ENCODE results near the gene FHIT.
"Not testable (repeated sequence)": the region's sequence is repeated elsewhere in the genome, so short reads cannot be mapped to it uniquely, and the experiment has no call there.

FHIT gene

DNA sequence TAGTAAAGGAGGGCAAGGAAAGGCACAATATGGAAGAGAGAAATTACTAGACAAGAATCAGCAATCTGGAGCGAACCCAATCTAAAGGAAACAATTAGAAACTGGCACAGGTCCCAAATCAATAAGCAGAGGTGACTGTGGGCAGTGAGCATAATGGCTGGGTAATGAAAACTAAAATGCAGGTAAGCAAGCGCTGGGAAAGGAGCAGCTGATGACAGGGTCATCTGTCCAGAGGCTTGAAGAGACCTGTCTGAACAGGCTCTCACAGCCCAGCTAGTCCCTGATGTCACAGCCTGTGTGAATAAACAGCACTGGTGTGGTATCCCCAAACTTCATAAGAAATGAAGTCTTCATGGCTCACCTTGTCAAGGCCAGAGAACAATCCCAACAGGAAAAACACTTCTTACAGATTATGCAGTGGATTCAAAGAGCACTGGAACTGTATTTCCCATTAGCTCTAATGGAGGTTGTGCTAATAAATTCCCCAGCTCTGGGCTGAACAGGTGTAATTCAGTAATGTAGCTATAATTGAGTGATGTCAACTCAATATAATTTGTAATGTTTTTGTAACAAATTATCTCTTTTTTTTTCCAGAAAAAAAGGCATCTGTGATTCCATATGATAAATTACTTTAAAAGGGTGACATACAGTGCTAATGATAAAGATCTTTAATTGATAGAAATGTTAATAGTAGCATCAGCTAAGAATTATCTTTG is 197.3 kb downstream of the FHIT start:
- DNase-seq: no peak

DNA sequence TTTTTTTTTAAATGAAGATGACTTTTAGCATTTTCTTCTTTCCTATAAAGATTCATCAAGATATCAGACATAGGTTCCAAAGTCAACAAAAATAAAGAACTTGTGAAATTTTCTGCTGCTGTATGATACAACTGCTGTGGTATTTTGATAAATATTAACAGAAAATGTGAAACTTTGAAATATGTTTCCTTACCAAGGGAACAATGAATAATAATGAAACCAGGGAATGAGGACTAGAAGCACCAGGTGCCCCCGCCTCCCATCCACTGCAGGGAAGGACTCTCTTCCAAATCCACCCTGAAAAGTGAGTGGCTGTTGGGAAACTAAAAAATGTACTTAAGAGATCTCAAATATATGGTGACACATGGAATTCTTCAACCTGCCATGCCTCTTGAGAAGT is 198.4 kb downstream of the FHIT start:
- DNase-seq: no peak

DNA sequence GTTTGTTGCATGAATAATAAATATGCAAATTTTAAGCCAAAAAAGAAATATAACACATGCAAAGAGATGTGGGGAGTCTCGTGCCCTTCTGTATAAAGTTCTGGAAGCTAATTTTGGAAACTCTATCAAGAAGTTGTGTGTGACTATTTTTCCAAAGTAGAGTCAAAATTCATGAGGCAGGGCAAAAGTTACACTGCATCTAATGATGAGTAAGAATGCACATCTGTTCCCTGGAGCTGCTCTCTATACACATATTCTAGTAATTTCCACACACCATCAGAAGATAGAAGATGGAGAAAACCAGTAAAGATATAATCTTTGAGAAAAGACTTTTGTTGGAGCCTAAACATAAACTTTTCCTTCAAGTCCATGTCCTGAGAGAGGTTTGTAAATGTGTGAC is 199.6 kb downstream of the FHIT start:
- DNase-seq: no peak

DNA sequence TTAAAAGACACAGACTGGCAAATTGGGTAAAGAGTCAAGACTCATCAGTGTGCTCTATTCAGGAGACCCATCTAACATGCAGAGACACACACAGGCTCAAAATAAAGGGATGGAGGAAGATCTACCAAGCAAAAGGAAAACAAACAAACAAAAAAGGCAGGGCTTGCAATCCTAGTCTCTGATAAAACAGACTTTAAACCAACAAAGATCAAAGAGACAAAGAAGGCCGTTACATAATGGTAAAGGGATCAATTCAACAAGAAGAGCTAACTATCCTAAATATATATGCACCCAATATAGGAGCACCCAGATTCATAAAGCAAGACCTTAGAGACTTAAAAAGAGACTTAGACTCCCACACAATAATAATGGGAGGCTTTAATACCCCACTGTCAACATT is 206.1 kb downstream of the FHIT start:
- not testable (repeated sequence) for DNase-seq

DNA sequence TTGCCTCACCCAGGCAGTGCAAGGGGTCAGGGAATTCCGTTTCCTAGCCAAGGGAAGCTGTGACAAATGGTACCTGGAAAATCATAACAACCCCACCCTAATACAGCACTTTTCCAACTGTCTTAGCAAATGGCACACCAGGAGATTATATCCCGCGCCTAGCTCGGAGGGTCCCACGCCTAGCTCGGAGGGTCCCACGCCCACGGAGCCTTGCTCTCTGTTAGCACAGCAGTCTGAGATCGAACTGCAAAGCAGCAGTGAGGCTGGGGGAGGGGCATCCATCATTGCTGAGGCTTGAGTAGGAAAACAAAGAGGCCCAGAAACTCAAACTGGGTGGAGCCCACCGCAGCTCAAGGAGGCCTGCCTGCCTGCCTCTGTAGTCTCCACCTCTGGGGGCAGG is 208.1 kb downstream of the FHIT start:
- DNase-seq: no peak

DNA sequence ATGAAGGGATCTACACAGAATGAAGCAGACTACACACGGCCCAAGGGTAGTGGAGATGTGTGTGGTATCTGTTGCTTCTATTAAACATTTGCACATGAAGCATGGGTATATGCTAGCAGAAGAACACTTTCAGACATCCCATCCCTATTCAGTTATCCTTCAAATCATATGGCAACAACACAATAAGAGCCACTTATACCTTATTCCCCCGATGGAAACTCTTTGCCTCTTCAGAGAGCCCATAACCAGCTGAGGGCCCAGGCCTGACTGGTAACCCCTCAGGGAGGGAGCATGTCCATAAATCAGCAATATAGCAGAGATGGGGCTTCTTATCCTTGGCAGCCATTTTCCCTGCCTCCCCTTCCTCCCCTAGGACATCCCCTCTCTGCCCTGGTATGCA is 210.6 kb downstream of the FHIT start:
- DNase-seq: no peak

DNA sequence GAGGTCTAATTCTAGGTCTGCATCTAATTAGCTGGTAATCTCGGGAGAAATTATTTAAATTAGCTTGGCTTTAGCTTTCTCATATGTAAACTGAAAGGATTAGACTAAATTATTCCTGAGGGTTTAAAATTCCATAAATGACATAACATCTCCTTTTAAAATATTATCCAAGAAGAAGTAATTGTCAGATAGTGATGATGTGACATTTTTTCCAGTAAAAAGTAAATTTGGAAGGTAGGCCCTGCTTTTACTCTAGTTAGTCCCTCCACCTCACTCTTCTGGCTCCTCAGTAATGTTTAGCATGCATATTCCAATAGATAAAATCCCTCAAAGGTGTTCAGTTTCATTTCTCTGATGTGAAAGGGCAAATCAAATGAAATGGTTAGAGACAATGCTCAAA is 215.7 kb downstream of the FHIT start:
- DNase-seq: no peak

DNA sequence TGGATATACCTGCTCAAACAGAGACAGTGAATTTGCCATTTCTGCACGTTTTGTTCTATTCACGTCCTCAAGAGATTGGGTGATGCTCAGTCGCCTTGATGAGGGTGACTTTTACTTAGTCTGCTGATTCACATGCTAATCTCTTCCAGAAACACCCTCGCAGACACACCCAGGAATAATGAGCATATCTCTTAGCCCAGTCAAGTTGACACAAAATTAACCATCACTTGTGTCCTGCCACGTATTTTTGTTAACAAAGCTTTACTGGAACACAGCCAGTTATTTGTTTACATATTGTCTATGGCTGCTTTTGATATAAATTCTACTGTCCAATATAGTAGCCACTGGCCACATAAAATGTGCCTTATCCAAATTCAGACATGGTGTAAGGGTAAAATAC is 218.3 kb downstream of the FHIT start:
- DNase-seq: no peak

DNA sequence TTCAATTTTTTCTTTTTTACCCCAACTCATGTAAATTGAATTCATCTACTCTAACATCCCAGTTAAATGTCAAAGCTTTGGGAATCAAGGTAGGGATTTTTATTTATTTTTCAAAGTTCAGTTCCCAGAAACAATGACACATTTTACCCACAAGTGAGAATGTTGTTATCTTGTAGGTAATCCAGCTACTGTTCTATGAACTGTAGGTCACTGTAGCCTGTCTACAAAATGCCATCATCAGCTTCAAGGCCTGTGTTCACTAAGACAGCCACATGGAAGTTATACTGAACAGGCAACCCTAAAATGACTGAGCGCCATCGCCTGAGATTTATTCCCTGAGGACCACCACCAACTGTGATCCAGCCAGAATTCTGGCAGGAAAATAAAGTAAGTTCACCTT is 219.7 kb downstream of the FHIT start:
- no peak for DNase-seq

DNA sequence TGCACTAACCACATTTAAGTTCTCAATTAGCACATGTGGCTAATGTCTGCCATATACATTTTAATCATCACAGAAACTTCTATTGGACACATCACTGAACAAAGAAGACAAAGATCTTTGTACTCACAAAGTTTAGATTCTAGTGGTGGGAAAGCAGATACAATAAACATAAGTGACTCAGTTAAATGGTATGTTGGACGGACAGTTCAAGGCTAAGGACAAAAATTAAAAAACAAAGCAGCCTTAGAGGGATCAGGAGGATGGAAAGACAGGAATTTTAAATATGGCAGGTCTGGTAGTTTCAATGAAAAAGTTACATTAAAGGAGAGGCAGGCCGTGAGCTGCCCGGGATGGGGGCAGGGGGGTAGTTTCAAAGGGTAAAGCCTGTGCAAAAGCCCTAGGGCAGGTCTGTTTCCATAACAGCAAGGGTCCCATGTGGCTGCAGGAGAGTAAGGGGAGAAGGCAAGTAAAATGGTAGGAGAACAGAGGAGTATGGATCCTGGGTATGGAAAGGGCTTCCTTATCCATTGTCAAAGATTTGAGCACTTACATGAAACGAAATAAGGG is 220.7 kb downstream of the FHIT start:
- DNase-seq: no peak

DNA sequence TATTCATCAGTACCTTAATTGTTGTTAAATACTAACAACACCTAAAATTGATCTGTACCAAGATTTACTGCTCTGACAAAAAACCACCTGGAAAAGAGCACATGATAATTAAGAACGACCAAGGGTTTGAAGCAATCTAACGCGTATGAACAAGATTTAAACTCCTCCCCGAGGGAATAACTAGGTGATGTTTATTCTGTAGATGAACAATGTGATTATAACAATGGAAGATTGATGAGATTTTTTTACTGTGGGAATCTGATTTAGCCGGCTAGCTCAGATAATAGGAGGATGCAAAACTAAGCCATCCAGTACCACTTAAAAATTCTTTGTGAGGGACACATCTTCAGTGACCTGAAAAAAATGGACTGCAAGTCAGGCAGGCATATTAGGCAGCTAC is 222.1 kb downstream of the FHIT start:
- no peak for DNase-seq

DNA sequence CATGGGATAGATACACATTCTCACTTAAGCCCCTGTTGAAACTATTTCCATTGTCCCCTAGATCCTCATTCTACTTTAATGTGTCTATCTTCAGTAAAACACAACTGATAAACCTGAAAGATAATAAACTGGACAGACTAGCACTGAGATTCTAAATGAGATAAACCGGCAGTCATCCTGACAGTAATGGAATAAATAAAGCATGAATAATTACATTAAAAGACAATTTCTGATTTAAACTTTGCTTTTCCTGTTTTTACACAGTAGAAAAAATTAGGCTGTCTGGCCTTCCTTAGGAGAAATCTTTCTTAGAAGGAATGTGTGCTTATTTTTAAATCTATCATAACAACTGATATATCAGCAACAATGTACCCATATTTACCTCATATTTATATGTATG is 232.4 kb downstream of the FHIT start:
- DNase-seq: no peak

DNA sequence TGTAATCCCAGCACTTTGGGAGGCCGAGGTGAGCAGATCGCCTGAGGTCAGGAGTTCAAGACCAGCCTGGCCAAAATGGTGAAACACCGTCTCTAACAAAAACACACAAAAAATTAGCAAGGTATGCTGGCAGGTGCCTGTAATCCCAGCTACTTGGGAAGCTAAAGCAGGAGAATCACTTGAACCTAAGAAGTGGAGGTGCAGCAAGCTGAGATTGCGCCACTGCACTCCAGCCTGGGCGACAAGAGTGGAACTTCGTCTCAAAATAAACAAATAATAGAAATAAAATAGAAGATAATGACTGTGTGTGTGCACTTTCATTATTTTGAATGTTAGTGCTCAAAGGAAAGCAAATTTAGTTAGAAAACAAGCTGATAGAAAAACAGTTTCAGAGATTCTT is 234.2 kb downstream of the FHIT start:
- not testable (repeated sequence) for DNase-seq

DNA sequence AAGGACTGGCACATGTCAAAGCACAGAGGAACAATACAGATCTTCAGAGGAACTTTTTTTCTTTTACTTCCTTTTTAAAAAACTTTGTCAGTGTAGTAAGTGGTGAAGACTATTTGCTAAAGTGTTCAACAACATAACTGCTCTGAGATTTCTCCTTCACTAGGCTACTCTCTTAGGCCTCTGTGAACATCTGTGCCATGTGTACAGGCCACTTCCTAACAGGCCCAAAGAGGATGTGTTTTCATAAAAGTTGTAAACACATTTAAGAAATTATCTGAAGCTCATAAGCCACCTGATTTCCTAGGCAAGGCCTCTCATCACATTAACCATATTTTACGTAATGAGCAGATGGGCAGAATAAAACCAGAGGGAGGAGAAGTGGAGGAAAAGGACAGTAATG is 235.4 kb downstream of the FHIT start:
- no peak for DNase-seq

DNA sequence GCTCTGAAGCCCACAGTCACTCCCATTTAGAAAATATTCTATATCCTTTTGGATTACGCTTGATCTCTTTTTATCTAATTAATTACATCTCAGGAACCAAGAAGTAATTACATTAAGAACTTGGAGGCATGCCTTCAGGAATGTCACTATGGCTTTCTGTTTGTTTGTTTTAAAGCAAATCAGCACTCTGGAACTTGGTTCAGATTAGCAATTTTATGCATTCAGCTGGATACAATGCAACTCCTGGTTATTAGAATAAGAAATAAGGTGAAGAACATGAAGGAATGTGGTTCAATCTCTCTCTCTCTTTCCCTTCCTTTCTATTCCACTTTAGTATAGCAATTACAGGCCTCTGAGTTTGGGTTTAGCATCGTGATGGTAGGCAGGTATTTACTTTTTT is 235.8 kb downstream of the FHIT start:
- no peak for DNase-seq

DNA sequence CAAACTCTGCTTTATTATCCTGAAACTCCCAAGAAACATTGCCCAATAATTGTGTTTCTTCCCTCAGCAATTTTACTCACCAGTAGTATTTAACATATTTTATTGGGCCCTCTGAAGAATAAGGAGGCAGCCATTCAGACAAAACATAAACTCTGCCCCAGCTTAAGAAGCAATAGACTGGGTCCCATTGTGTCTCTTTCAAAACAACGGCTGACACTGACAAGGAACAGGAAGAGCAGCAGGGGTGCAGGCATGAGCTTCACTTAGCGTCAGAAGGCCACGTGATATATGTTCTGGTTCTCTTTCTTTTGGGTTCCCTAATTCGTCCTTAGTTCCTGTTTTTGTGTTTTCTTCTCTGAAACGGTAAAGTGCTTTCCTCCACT is 242.3 kb downstream of the FHIT start:
- no peak for DNase-seq

DNA sequence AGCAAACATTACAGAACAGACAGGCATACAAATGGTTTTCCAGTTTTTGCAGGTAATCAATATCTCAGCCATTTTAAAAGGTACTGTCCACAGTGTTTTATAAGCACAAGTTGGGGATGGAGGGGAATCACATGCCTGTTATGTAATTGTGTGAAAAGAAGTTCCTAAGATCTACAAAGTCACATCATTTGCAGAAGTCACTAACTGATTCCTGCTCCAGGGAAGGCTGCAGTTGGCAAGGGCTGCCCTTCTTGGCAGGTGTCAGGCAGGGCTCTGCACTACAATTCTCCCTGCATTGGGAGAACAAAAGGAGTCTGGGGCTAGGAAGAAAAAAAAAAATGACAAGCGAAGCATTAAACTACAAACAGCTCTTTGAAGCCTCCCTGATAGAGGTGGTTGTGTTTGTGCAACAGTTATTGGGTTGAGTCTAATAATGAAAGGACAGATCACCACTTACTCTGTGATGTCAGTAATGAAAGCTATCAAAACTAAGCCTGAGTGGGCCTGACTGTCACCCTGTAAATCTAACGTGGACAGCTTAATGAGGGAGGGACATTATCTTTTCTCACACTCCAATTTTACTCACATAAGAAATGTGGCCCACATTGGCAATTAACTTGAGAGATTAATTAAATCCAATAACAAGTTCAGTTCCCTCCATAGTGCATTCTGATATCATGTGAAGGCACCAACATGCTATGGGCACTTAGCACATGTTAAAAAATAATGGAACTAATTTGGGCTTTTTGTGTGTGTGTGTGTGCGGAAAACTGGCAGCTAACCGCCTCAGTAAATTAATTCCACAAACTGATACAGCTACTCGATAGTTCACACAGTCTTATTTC is 242.9 kb downstream of the FHIT start:
- no peak for DNase-seq

DNA sequence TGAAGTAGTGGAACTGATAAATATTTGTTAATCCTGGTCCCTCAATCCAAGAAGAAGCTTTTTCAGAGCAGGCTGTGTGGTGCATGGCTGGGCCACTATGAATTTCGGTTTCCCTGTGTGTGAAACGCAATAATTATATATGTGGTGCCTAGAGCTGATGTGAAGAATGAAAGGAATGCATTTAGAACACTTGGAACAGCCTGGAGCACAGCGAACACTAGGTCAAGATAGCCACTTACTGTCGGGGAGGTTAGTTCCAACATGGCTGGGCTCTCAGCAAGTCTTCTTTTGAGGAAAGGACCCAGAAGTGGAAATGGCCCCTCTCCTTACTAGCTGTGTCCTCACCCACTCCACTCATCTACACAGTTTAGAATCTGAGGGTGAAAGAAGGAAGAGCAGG is 245.7 kb downstream of the FHIT start:
- DNase-seq: no peak

DNA sequence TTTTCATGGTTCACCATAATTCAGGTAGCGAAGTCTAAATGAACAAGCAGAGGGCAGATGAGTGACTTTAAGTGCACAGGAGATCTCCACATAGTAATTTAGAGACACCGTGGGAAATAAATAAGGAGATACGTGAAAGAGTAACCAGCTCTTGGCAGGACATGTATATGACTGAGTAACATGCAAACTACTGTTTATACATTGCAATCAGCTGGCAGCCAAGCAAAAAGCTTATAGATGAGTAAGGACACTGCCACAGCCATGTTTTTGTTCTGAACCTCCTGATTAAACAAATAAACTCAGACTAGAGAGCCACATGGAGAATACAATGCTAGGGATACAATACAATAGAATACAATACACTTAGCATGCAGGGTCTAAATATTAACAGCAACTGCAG is 252.4 kb downstream of the FHIT start:
- no peak for DNase-seq

DNA sequence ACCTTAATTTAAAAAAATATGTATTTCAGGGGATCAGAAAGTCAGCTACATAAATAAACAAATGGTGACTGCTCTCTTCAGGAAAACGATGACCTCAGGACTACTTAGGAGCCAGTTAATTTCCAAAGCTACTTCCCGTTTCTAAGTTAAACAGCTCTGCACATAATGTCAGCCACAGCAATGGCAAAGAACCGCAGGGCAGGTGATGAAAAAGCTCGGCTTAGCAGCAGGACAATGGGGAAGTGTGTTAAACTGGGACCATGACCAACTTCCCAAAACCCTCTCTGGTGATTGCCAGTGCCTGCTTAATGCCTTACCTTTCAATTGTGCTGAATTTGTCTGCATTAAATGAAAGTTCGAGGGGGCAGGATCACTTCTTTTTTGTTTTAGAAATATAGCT is 258.9 kb downstream of the FHIT start:
- no peak for DNase-seq

DNA sequence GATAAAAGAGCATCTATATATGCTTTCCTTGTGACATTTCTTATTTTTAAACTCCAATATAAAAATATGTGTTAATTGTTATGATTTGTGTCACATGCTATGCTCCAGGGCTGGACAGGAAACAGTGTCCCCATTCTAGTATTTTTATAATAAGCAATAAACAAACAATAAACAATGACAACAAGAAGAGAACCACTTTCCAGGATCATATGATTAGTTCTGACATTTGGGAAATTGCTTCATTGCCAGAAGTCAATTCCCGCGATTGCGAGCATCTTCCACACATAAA is 260.9 kb downstream of the FHIT start:
- no peak for DNase-seq

DNA sequence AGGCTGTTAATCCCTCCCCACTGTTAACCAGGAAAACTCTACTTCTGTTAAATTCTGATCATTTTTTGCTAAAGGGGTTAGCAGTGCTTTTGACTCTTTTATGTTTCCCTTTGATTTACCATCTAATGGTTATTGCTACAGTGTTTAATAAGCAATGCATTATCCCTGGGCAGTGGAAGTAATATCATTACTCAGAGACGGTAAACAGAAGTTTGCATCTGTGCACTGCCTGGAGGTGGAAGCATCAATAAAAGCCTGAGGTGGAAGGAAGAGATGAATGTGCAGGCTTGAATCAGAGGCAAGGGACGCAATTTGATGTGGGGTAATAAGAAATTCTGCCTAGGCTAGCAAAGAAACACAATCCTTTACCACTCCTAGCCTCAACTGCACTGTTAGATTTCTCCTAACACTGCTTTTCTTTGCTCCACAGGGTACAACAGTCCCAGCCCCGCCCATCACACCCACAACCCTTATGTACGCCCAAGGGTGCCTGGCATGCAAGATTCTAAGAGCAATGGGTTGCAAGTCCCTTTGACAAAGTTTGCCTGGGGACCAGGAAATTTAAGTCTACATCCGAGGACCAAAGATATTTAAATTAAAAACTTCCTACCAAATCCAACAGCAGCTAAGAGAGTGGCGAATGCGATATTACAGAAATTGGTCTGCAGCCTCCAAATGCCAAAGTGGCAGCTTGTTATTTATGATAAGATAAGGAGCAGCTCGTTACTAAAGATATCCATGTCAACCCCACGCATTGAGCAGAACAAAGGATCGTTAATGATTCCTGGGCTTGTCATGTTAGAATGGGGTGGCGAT is 261.4 kb downstream of the FHIT start:
- DNase-seq: no peak

DNA sequence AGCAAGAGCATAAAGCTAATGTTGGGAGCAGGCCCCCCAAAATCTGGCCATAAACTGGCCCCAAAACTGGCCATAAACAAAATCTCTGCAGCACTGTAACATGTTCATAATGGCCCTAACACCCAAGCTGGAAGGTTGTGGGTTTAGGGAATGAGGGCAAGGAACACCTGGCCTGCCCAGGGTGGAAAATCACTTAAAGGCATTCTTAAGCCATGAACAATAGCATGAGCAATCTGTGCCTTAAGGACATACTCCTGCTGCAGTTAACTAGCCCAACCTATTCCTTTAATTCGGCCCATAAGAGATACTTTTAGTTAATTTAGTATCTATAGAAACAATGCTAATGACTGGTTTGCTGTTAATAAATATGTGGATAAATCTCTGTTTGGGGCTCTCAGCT is 264.1 kb downstream of the FHIT start:
- DNase-seq: not testable (repeated sequence)

DNA sequence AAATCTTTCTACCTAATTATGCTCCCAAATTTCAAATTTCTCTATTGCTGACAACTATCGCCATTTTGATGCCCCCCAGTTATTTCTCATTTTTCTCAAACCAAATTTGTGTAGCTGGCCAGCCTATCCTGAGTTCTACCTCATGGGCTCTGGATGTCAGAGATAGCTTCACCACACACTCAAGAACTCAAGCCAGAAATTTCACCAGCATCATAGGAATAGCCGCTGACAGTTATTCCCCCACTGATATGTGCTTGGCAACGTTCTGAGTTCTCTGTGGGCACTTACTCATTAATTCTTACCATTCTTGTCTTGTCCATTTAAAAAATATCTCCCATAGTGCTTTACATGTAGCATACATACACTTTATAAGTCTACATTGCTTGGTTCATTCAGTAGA is 264.7 kb downstream of the FHIT start:
- no peak for DNase-seq

Data from effector CD8-positive, alpha-beta T cell (primary cell).